Gastroesophageal sphincter (tissue), 3 donors: ENCODE measurements around the gene RAMACL.

Experiments
- EP300 ChIP-seq: sonication (generic); formaldehyde crosslinking; IDR thresholded peaks from one replicate; pipeline ENCODE4 v1.6.1; 2017; ENCODE audit warnings: antibody characterized with exemption, mild to moderate bottlenecking
- POLR2A ChIP-seq, 2 donors: fragments of 450-650 bp; IDR thresholded peaks; one replicate each; pipeline ENCODE4 v1.6.1; 2017; ENCODE audit warnings: antibody characterized with exemption in 2 of 2, mild to moderate bottlenecking in 2 of 2, moderate library complexity in 1 of 2
- TF ChIP-seq, protein P1 (sequence below), 4 experiments: fragments of 200-600 bp in 2 of 4; fragments of 450-650 bp in 2 of 4; sonication (generic) in 1 of 4; IDR thresholded peaks; one replicate each; pipeline ENCODE4 v1.5.1; 2017 to 2019; ENCODE audit warnings: antibody characterized with exemption in 4 of 4, mild to moderate bottlenecking in 2 of 4, moderate library complexity in 2 of 4

DNA sequence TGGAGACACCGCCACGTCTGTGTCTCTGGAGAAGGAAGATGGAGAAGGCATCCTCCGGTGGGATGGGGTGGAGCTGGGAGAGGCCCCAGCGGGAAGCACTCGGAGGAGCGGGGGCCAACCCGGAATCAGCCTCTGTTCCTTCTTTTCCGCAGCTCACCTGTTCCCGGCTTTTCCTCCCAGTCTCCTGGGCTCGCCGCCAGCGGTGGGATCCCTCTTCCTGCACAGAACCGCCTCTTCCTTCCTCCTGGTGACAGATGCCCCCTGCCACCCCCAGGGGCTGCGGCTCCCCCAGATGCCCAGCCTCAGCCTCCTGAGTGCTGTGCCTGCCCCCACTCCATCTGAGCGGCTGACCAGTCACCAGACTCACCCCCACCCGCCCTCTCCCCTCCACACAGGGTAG, 23.3 kb downstream of the RAMACL start:
- no peak for TF ChIP-seq EP300
- TF ChIP-seq, protein P1, sequence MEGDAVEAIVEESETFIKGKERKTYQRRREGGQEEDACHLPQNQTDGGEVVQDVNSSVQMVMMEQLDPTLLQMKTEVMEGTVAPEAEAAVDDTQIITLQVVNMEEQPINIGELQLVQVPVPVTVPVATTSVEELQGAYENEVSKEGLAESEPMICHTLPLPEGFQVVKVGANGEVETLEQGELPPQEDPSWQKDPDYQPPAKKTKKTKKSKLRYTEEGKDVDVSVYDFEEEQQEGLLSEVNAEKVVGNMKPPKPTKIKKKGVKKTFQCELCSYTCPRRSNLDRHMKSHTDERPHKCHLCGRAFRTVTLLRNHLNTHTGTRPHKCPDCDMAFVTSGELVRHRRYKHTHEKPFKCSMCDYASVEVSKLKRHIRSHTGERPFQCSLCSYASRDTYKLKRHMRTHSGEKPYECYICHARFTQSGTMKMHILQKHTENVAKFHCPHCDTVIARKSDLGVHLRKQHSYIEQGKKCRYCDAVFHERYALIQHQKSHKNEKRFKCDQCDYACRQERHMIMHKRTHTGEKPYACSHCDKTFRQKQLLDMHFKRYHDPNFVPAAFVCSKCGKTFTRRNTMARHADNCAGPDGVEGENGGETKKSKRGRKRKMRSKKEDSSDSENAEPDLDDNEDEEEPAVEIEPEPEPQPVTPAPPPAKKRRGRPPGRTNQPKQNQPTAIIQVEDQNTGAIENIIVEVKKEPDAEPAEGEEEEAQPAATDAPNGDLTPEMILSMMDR (IDR thresholded peaks at IDR 0.05) = no peak
- no peak for TF ChIP-seq POLR2A (IDR thresholded peaks at IDR 0.05)
